Astrocyte (in vitro differentiated cells and primary cell): ENCODE measurements around the gene SEC63. TPM values are rescaled to one million over a fixed set of nuclear protein-coding genes. Genes with fewer than 3 reads are reported as not detected.
A peak's percentile ranks its signal among the peaks of the same experiment; 100 is the strongest.

Experiments used
- DNase-seq: peaks from one replicate; pipeline ENCODE4 v3.0.0-alpha.2; 2010; ENCODE audit warnings: low read depth
- FAIRE-seq: peaks from 2 replicates; lab custom pipeline; 2011; peaks lifted over from hg19 to GRCh38; lab: Jason Lieb, UNC
- H2AFZ ChIP-seq: 2 replicates; pipeline ENCODE4 v1.6.0; 2012; ENCODE audit warnings: low read depth, low read length, inconsistent platforms
- H3K27ac ChIP-seq: 2 replicates; pipeline ENCODE4 v1.5.1; 2011; ENCODE audit warnings: low read depth, low read length, inconsistent platforms
- H3K27me3 ChIP-seq: 2 replicates; pipeline ENCODE4 v1.6.0; 2011; ENCODE audit warnings: low read length, inconsistent platforms; ENCODE audit not compliant: insufficient read depth
- H3K36me3 ChIP-seq: 2 replicates; pipeline ENCODE4 v1.5.1; 2011; ENCODE audit warnings: low read length, inconsistent platforms; ENCODE audit not compliant: insufficient read depth
- H3K4me1 ChIP-seq: 2 replicates; pipeline ENCODE4 v1.5.1; 2011; ENCODE audit warnings: low read length, inconsistent platforms; ENCODE audit not compliant: insufficient read depth
- H3K4me2 ChIP-seq: 2 replicates; pipeline ENCODE4 v1.6.0; 2012; ENCODE audit warnings: low read length, inconsistent platforms
- H3K4me3 ChIP-seq: 2 replicates; pipeline ENCODE4 v1.5.1; 2011; ENCODE audit warnings: low read depth, mild to moderate bottlenecking, low read length, inconsistent platforms; ENCODE audit not compliant: insufficient read depth
- H3K79me2 ChIP-seq: 2 replicates; pipeline ENCODE4 v1.6.0; 2012; ENCODE audit warnings: mild to moderate bottlenecking, low read length, inconsistent platforms; ENCODE audit not compliant: insufficient read depth
- H3K9ac ChIP-seq: 2 replicates; pipeline ENCODE4 v1.6.0; 2012; ENCODE audit warnings: mild to moderate bottlenecking, low read length, inconsistent platforms
- H3K9me3 ChIP-seq: 2 replicates; pipeline ENCODE4 v1.5.1; 2012; ENCODE audit warnings: low read depth, mild to moderate bottlenecking, low read length, inconsistent platforms; ENCODE audit not compliant: insufficient read depth
- H4K20me1 ChIP-seq: 2 replicates; pipeline ENCODE4 v1.6.0; 2012; ENCODE audit warnings: low read length, inconsistent platforms; ENCODE audit not compliant: insufficient read depth
- H3K27ac Mint-ChIP-seq: one replicate; pipeline ENCODE4 v1.8.0; 2021; ENCODE audit warnings: mild to moderate bottlenecking, mixed read lengths; ENCODE audit not compliant: unreplicated experiment
- H3K27me3 Mint-ChIP-seq: one replicate; pipeline ENCODE4 v1.8.0; 2021; ENCODE audit warnings: low read depth, mixed read lengths; ENCODE audit not compliant: unreplicated experiment
- H3K36me3 Mint-ChIP-seq: one replicate; pipeline ENCODE4 v1.8.0; 2021; ENCODE audit warnings: low read depth, mixed read lengths; ENCODE audit not compliant: unreplicated experiment
- H3K4me1 Mint-ChIP-seq: one replicate; pipeline ENCODE4 v1.8.0; 2021; ENCODE audit warnings: low read depth, mixed read lengths; ENCODE audit not compliant: unreplicated experiment
- H3K4me3 Mint-ChIP-seq: one replicate; pipeline ENCODE4 v1.8.0; 2021; ENCODE audit warnings: mild to moderate bottlenecking, moderate library complexity, mixed read lengths; ENCODE audit not compliant: unreplicated experiment
- H3K9me3 Mint-ChIP-seq: one replicate; pipeline ENCODE4 v1.8.0; 2021; ENCODE audit warnings: mild to moderate bottlenecking, mixed read lengths; ENCODE audit not compliant: unreplicated experiment
- CTCF ChIP-seq: IDR thresholded peaks from 2 replicates; pipeline ENCODE4 v1.5.1; 2011; ENCODE audit warnings: low read depth, mild to moderate bottlenecking, inconsistent platforms, low read length, moderate library complexity; ENCODE audit not compliant: insufficient read depth
- EZH2 ChIP-seq: IDR thresholded peaks from 2 replicates; pipeline ENCODE4 v1.6.1; 2012; ENCODE audit warnings: mild to moderate bottlenecking, low read length, inconsistent platforms; ENCODE audit not compliant: insufficient read depth
- total RNA-seq: library from RNA; stranded (reverse); gene quantifications from 2 replicates; pipeline ENCODE4 v1.2.1, GENCODE V29; 2021

SEC63 gene
- total RNA-seq, 1 donor from 2014 or later, result 161 TPM

GRCh38 chr6:107973594-107973993 is 15.6 kb upstream of the SEC63 start:
- Histone ChIP-seq H3K27ac (no peak overlapping the region), H3K27me3 (peaks cover 5% of the 10 kb centered on the region), H3K4me1 (no peaks in the 10 kb centered on the region), H3K79me2 (no peaks in the 10 kb centered on the region), H4K20me1 (no peaks in the 10 kb centered on the region), H3K36me3 (no peaks in the 10 kb centered on the region), H3K4me2 (no peak overlapping the region), H3K9me3 (no peaks in the 10 kb centered on the region), H2AFZ (no peak overlapping the region), H3K4me3 (no peak overlapping the region), H3K9ac (no peak overlapping the region)
- FAIRE-seq (no peak), DNase-seq (no peak)
- Mint-ChIP-seq H3K27me3 (peaks cover 9% of the 10 kb centered on the region), H3K36me3 (no peaks in the 10 kb centered on the region), H3K27ac (no peak overlapping the region), H3K4me3 (peak overlapping the region; percentile 9), H3K4me1 (no peaks in the 10 kb centered on the region), H3K9me3 (no peaks in the 10 kb centered on the region)
- TF ChIP-seq EZH2, result no peak
- TF ChIP-seq CTCF, result no peak

- Histone ChIP-seq H3K4me3 (no peak overlapping the region), H3K4me1 (no peaks in the 10 kb centered on the region), H3K79me2 (no peaks in the 10 kb centered on the region), H4K20me1 (no peaks in the 10 kb centered on the region), H3K9me3 (no peaks in the 10 kb centered on the region), H3K9ac (no peak overlapping the region), H3K36me3 (no peaks in the 10 kb centered on the region), H3K4me2 (no peak overlapping the region), H3K27me3 (peaks cover 5% of the 10 kb centered on the region), H2AFZ (no peak overlapping the region), H3K27ac (no peak overlapping the region)
- H3K27me3 Mint-ChIP-seq, result peaks cover 9% of the 10 kb centered on the region
- TF ChIP-seq CTCF (no peak), EZH2 (no peak)
- H3K4me1 Mint-ChIP-seq, result no peaks in the 10 kb centered on the region
- DNase-seq, result no peak
- no peak for FAIRE-seq
- no peak overlapping the region for H3K27ac Mint-ChIP-seq
- no peaks in the 10 kb centered on the region for H3K36me3 Mint-ChIP-seq
- H3K4me3 Mint-ChIP-seq, result no peak overlapping the region
- H3K9me3 Mint-ChIP-seq, result no peaks in the 10 kb centered on the region
Measured at GRCh38 chr6:107972413-107973096, 14.5 kb upstream of the SEC63 start.

GRCh38 chr6:107971181-107971580 is 13.2 kb upstream of the SEC63 start:
- no peaks in the 10 kb centered on the region for H3K79me2 ChIP-seq
- FAIRE-seq, result no peak
- no peak overlapping the region for H2AFZ ChIP-seq
- no peak for DNase-seq
- no peak overlapping the region for H3K27ac Mint-ChIP-seq
- H3K4me2 ChIP-seq, result no peak overlapping the region
- peaks cover 5% of the 10 kb centered on the region for H3K27me3 ChIP-seq
- no peaks in the 10 kb centered on the region for H3K4me1 ChIP-seq
- no peak overlapping the region for H3K4me3 ChIP-seq
- H3K27me3 Mint-ChIP-seq, result peaks cover 9% of the 10 kb centered on the region
- H3K4me1 Mint-ChIP-seq, result no peaks in the 10 kb centered on the region
- no peak overlapping the region for H3K9ac ChIP-seq
- no peaks in the 10 kb centered on the region for H4K20me1 ChIP-seq
- no peaks in the 10 kb centered on the region for H3K9me3 Mint-ChIP-seq
- H3K36me3 Mint-ChIP-seq, result no peaks in the 10 kb centered on the region
- H3K4me3 Mint-ChIP-seq, result no peak overlapping the region
- no peaks in the 10 kb centered on the region for H3K9me3 ChIP-seq
- H3K36me3 ChIP-seq, result no peaks in the 10 kb centered on the region
- no peak for TF ChIP-seq EZH2
- TF ChIP-seq CTCF, result no peak
- no peak overlapping the region for H3K27ac ChIP-seq
